PFSK-1 (cell line): ENCODE measurements around the gene ZNF432. TPM values are rescaled to one million over a fixed set of nuclear protein-coding genes. Genes with fewer than 3 reads are reported as not detected.

Experiments
- FOXP2 ChIP-seq: optimal IDR thresholded peaks from 2 replicates; pipeline ENCODE3; 2011; ENCODE audit warnings: borderline replicate concordance, control low read depth, inconsistent platforms; ENCODE audit not compliant: insufficient read depth; ENCODE audit errors: extremely low read length, extremely low read depth
- POLR2AphosphoS5 ChIP-seq: IDR thresholded peaks from 2 replicates; pipeline ENCODE4 v1.6.1; 2012; ENCODE audit warnings: low read depth, mild to moderate bottlenecking, control low read depth, low read length, moderate library complexity
- REST ChIP-seq, 2 experiments: IDR thresholded peaks; 2 replicates each; pipeline versions ENCODE4 v1.6.1 to v1.8.0; 2011 to 2012; ENCODE audit warnings: low read depth in 2 of 2, low read length in 2 of 2, control low read depth in 1 of 2, inconsistent platforms in 1 of 2, mild to moderate bottlenecking in 1 of 2, moderate library complexity in 1 of 2; ENCODE audit not compliant: insufficient read depth in 1 of 2
- SIN3A ChIP-seq: IDR thresholded peaks from 2 replicates; pipeline ENCODE4 v1.6.1; 2012; ENCODE audit warnings: mild to moderate bottlenecking, low read length, moderate library complexity, borderline replicate concordance; ENCODE audit not compliant: insufficient read depth
- TAF1 ChIP-seq: IDR thresholded peaks from 2 replicates; pipeline ENCODE4 v1.6.1; 2012; ENCODE audit warnings: low read length, control low read depth, borderline replicate concordance; ENCODE audit not compliant: insufficient read depth
- polyA plus RNA-seq: library from polyadenylated mRNA; unstranded; fragments of >200 nt; gene quantifications from one replicate; pipeline ENCODE4 v1.2.1, GENCODE V29; 2012; ENCODE audit warnings: low read depth, missing spikeins; ENCODE audit not compliant: insufficient read length

ZNF432 gene
- polyA plus RNA-seq, result 0.94 TPM

GRCh38 chr19:52048555-52049501, at the start of gene ZNF432:
ZNF432 (minus strand) TSS chr19:52048838; CDS start chr19:52046868, 1,970 bp downstream.
- TF ChIP-seq FOXP2 (no peak), TAF1 (peak; percentile 56; the same call in 1 of the 2 replicates), SIN3A (no peak; the same call in 1 of the 2 replicates), POLR2AphosphoS5 (no peak; the same call in none of the 2 replicates), REST (IDR thresholded peaks at IDR 0.05; ENCODE audit: insufficient read depth in 1 of 2, low read depth in 2 of 2, low read length in 2 of 2) (no peak)

- TF ChIP-seq TAF1, result peak; percentile 47; the same call in 1 of the 2 replicates
- no peak; a peak in 1 of 4 replicates for TF ChIP-seq REST (IDR thresholded peaks at IDR 0.05; ENCODE audit: insufficient read depth in 1 of 2, low read depth in 2 of 2, low read length in 2 of 2)
- TF ChIP-seq POLR2AphosphoS5, result peak; percentile 84; the same call in 1 of the 2 replicates
- 0 out of 2 replicates have a peak, but pooled peaks have one; percentile 4 for TF ChIP-seq SIN3A
- no peak for TF ChIP-seq FOXP2
Observed at GRCh38 chr19:52095172-52096014, 46.8 kb upstream of the ZNF432 start, which contains the start of gene ZNF841. ZNF841 (minus strand) TSS chr19:52095765; CDS start chr19:52084801, 10,964 bp downstream.

DNA sequence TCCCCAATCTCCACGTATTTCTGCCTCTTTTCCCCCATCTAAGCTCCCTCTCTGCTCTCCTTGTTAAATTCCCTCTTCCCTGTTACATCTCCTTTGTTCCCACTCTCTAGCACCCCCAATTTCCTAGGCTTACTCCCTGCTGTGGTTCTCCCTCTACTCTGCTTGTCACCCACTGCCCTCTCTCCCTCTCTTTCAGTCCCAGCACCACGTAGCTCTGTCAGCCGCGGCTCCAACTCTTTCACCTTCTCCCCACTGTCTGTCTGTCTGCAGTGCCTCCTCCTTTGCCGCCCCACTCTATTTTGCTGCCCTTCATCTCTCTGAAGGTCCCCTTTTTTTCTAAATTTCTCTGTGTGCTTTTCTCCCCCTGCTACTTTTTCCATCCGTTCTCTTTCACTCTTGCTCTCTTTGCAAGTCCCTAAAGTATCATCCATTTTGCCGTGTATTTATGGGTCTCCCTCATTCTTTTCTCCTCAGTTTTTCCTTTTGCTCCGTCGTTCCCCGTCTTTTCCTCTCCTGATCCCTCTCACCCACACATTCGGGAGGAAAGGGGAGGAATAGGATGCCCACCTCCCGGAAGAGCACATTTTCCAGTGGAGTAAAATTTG, 46.0 kb upstream of the ZNF432 start:
- TF ChIP-seq TAF1, result no peak

DNA sequence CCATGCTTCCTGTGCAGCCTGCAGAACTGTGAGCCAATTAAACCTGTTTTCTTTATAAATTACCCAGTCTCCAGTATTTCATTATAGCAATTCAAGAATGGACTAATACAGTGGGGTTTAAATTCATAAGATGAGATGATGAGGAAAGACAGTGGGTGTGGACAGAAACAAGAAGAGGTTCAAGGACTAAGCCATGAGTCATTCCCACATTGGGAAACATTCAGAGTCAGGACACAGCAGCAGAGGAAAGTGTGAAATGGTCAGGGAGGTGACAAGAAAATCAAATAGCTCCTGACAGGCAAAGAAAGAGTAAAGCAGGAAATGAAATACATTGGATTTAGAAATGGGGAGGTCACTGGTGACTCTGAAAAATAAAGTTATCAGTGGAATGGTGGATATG, 37.8 kb upstream of the ZNF432 start:
- TF ChIP-seq FOXP2, result no peak
- no peak for TF ChIP-seq POLR2AphosphoS5
- TF ChIP-seq SIN3A, result no peak
- no peak for TF ChIP-seq REST (IDR thresholded peaks at IDR 0.05; ENCODE audit: insufficient read depth in 1 of 2, low read depth in 2 of 2, low read length in 2 of 2)
- no peak for TF ChIP-seq TAF1

DNA sequence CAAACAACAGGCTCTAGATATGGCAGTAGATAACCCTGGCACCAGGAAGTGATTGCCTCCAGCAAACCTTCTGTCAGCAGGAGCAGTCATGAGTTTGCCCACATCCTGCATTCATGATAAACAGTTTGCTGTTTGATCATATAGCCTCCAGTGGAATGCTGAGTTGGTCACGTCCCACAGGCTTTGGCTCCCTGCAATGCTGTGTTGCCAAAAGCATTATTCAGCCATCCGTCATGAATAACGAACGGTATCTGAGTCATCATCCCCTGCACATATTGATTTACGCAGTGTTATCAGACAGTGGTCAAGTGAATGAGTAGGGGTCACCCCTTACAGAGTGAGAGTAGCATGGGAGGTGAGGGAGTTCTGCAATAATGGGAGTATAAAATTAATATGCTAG, 21.9 kb upstream of the ZNF432 start:
- no peak for TF ChIP-seq FOXP2
- no peak for TF ChIP-seq REST (IDR thresholded peaks at IDR 0.05; ENCODE audit: insufficient read depth in 1 of 2, low read depth in 2 of 2, low read length in 2 of 2)
- no peak for TF ChIP-seq TAF1
- no peak for TF ChIP-seq SIN3A
- TF ChIP-seq POLR2AphosphoS5, result no peak
